Measurements from ENCODE around the gene EIF3B.

GRCh38 chr7:2313450-2314208, 41.0 kb upstream of the EIF3B start:
- TF ChIP-seq CTCF (IDR thresholded peaks at IDR 0.05): no peak
- TF ChIP-seq POLR2A (IDR thresholded peaks at IDR 0.05): no peak
- TF ChIP-seq POLR2AphosphoS5 (IDR thresholded peaks at IDR 0.05): no peak
